ENCODE data around the gene RBMXL3. TPM values are rescaled to one million over a fixed set of nuclear protein-coding genes. Genes with fewer than 3 reads are reported as not detected.

Gene RBMXL3
- polyA plus RNA-seq, 3 donors, result not detected

- Mint-ChIP-seq H3K4me3 (no peak overlapping the region), H3K36me3 (no peaks in the 10 kb centered on the region), H3K4me1 (no peaks in the 10 kb centered on the region), H3K9me3 (no peaks in the 10 kb centered on the region), H3K27me3 (ENCODE audit: low read depth in 3 of 3) (peaks cover 0 to 5% (median 0%) of the 10 kb centered on the region in 3 donors), H3K27ac (no peak overlapping the region)
- no peaks in the 10 kb centered on the region for H3K9me3 ChIP-seq (replicated peaks in 1 of 2; ENCODE audit: control insufficient read depth in 1 of 2, insufficient read depth in 1 of 2, low read length in 2 of 2)
- no peaks in the 10 kb centered on the region for H3K4me1 ChIP-seq (ENCODE audit: control insufficient read depth in 1 of 2, insufficient read depth in 2 of 2, low read length in 2 of 2)
- no peaks in the 10 kb centered on the region for H3K36me3 ChIP-seq (replicated peaks in 1 of 2; ENCODE audit: control insufficient read depth in 1 of 2, insufficient read depth in 2 of 2, low read length in 2 of 2)
- H3K9ac ChIP-seq (ENCODE audit: insufficient read depth, low read length, poor library complexity, severe bottlenecking), result no peak overlapping the region
- no peak for TF ChIP-seq CTCF (IDR thresholded peaks at IDR 0.05)
- no peak for DNase-seq
- WGBS (ENCODE audit: insufficient coverage), result no CpG with 5 or more reads among the region's 1 CpG
- H3K27ac ChIP-seq (ENCODE audit: low read depth in 1 of 2, low read length in 2 of 2), result no peak overlapping the region
- no peak overlapping the region for H3K4me2 ChIP-seq (replicated peaks; ENCODE audit: extremely low read depth, low read length, poor library complexity, severe bottlenecking)
- H3K79me2 ChIP-seq (ENCODE audit: insufficient read depth, low read length), result no peaks in the 10 kb centered on the region
- H3K4me3 ChIP-seq (replicated peaks in 1 of 3; ENCODE audit: low read depth in 2 of 3, low read length in 3 of 3), result no peak overlapping the region
- intact Hi-C loops (cut with micrococcal nuclease), result no loop called here
- H2AFZ ChIP-seq (ENCODE audit: insufficient read depth, low read depth, low read length, poor library complexity, severe bottlenecking), result no peak overlapping the region
- no peaks in the 10 kb centered on the region for H4K20me1 ChIP-seq (ENCODE audit: insufficient read depth, low read length)
- H3K27me3 ChIP-seq (ENCODE audit: control insufficient read depth in 2 of 2, insufficient read depth in 2 of 2, low read length in 2 of 2), result no peaks in the 10 kb centered on the region
These were observed 42.0 kb upstream of the RBMXL3 start for GRCh38 chrX:115147220-115147619.

- H3K27ac ChIP-seq (ENCODE audit: low read depth in 1 of 2, low read length in 2 of 2), result no peak overlapping the region
- H3K27ac Mint-ChIP-seq, result no peak overlapping the region
- H3K9ac ChIP-seq (ENCODE audit: insufficient read depth, low read length, poor library complexity, severe bottlenecking), result no peak overlapping the region
- no peak for DNase-seq
- no peaks in the 10 kb centered on the region for H4K20me1 ChIP-seq (ENCODE audit: insufficient read depth, low read length)
- intact Hi-C loops (cut with micrococcal nuclease), result no loop called here
- H3K4me1 Mint-ChIP-seq, result no peaks in the 10 kb centered on the region
- no peak overlapping the region for H2AFZ ChIP-seq (ENCODE audit: insufficient read depth, low read depth, low read length, poor library complexity, severe bottlenecking)
- no peaks in the 10 kb centered on the region for H3K36me3 Mint-ChIP-seq
- H3K27me3 Mint-ChIP-seq (ENCODE audit: low read depth in 3 of 3), result peaks cover 0 to 4% (median 0%) of the 10 kb centered on the region in 3 donors
- no CpG with 5 or more reads among the region's 9 CpGs for WGBS (ENCODE audit: insufficient coverage)
- peaks cover 0 to 3% (median 0%) of the 10 kb centered on the region in 7 donors for H3K9me3 Mint-ChIP-seq
- no peaks in the 10 kb centered on the region for H3K4me1 ChIP-seq (ENCODE audit: control insufficient read depth in 1 of 2, insufficient read depth in 2 of 2, low read length in 2 of 2)
- H3K4me2 ChIP-seq (replicated peaks; ENCODE audit: extremely low read depth, low read length, poor library complexity, severe bottlenecking), result no peak overlapping the region
- no peaks in the 10 kb centered on the region for H3K27me3 ChIP-seq (ENCODE audit: control insufficient read depth in 2 of 2, insufficient read depth in 2 of 2, low read length in 2 of 2)
- no peak for TF ChIP-seq CTCF (IDR thresholded peaks at IDR 0.05)
- no peaks in the 10 kb centered on the region for H3K79me2 ChIP-seq (ENCODE audit: insufficient read depth, low read length)
- H3K36me3 ChIP-seq (replicated peaks in 1 of 2; ENCODE audit: control insufficient read depth in 1 of 2, insufficient read depth in 2 of 2, low read length in 2 of 2), result no peaks in the 10 kb centered on the region
- H3K4me3 Mint-ChIP-seq, result no peak overlapping the region
- H3K4me3 ChIP-seq (replicated peaks in 1 of 3; ENCODE audit: low read depth in 2 of 3, low read length in 3 of 3), result no peak overlapping the region
- no peaks in the 10 kb centered on the region for H3K9me3 ChIP-seq (replicated peaks in 1 of 2; ENCODE audit: control insufficient read depth in 1 of 2, insufficient read depth in 1 of 2, low read length in 2 of 2)
These were observed 16.0 kb upstream of the RBMXL3 start for GRCh38 chrX:115173181-115173580.
